ENCODE measurements around the gene TTC13. TPM values are rescaled to one million over a fixed set of nuclear protein-coding genes. Genes with fewer than 3 reads are reported as not detected.

The TTC13 gene
- total and polyA plus RNA-seq, 10 of the 15 experiments (the other 5 are each of a cell fraction or from before 2014, with no cell fraction given), result 5.8 to 30.8 (median 18.5) TPM

DNA sequence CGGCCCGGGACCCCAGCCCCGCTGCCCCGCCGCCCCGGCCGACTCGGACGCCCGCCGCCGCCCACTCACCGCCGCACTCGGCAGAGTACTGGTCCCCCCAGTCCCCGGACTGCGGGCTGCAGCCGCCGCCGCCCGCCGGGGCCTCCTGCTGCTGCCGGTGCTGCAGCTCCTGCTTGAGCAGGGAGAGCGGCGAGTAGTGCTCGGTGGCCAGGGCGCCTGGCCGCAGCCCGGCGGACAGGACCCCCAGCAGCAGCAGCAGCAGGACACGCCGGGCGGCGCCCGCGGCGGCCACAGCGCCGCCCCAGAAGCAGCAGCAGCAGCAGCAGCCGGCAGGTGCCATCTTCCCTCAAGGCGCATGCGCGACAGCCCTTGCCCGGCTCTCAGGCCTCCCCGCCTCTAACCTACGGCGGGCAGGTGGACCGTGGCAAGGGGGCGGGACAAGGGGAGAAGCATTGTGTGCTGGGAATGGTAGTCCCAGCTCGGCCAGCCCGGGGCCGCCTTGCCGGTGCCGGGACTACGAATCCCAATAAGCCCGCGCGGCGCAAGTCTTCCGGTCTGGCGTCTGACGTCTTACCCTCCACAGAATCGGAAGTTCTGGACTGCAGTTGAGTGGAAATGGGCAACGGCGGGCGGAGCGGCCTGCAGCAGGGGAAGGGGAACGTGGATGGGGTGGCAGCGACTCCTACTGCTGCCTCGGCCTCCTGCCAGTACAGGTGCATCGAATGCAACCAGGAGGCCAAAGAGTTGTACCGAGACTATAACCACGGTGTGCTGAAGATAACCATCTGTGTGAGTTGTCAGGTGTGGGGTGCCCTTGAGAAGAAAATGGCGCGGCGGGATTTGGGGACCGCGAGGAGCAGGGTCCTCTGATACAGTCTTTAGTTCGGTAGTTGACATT, at the start of gene TTC13, which contains the start of gene ARV1 (continued):
- TF ChIP-seq RAD21 (IDR thresholded peaks at IDR 0.05; ENCODE audit: insufficient read depth, low read depth, low read length) (peak; percentile 49; the same call in 1 of the 2 replicates), CHD2 (IDR thresholded peaks at IDR 0.05; ENCODE audit: borderline replicate concordance, low read depth, low read length) (peak; percentile 82), ZNF622 (IDR thresholded peaks at IDR 0.05) (no peak), TBL1XR1 (IDR thresholded peaks at IDR 0.05; ENCODE audit: low read depth, low read length) (peak; percentile 27; the same call in 1 of the 2 replicates), SUZ12 (IDR thresholded peaks at IDR 0.05; ENCODE audit: unreplicated experiment) (no peak), RELA (IDR thresholded peaks at IDR 0.05; ENCODE audit: borderline replicate concordance, partially characterized antibody) (peak; percentile 42), POLR2AphosphoS5 (IDR thresholded peaks at IDR 0.05; ENCODE audit: low read length) (peak; percentile 94), PML (IDR thresholded peaks at IDR 0.05; ENCODE audit: low read length) (peak; percentile 80; the same call in 1 of the 2 replicates), CBX3 (IDR thresholded peaks at IDR 0.05; ENCODE audit: borderline replicate concordance, low read depth) (no peak), CHD1 (IDR thresholded peaks at IDR 0.05; ENCODE audit: low read depth, low read length) (no peak)
- TF ChIP-seq, protein P1, sequence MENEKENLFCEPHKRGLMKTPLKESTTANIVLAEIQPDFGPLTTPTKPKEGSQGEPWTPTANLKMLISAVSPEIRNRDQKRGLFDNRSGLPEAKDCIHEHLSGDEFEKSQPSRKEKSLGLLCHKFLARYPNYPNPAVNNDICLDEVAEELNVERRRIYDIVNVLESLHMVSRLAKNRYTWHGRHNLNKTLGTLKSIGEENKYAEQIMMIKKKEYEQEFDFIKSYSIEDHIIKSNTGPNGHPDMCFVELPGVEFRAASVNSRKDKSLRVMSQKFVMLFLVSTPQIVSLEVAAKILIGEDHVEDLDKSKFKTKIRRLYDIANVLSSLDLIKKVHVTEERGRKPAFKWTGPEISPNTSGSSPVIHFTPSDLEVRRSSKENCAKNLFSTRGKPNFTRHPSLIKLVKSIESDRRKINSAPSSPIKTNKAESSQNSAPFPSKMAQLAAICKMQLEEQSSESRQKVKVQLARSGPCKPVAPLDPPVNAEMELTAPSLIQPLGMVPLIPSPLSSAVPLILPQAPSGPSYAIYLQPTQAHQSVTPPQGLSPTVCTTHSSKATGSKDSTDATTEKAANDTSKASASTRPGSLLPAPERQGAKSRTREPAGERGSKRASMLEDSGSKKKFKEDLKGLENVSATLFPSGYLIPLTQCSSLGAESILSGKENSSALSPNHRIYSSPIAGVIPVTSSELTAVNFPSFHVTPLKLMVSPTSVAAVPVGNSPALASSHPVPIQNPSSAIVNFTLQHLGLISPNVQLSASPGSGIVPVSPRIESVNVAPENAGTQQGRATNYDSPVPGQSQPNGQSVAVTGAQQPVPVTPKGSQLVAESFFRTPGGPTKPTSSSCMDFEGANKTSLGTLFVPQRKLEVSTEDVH (IDR thresholded peaks at IDR 0.05; ENCODE audit: low read depth, partially characterized antibody), result no peak
- TF ChIP-seq, protein P2, sequence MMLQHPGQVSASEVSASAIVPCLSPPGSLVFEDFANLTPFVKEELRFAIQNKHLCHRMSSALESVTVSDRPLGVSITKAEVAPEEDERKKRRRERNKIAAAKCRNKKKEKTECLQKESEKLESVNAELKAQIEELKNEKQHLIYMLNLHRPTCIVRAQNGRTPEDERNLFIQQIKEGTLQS (IDR thresholded peaks at IDR 0.05; ENCODE audit: borderline replicate concordance, extremely low read depth, low read depth, low read length), result peak; percentile 37; the same call in 1 of the 2 replicates

All from GM12878 (cell line).